ENCODE results near the gene CDH20. TPM values are rescaled to one million over a fixed set of nuclear protein-coding genes. Genes with fewer than 3 reads are reported as not detected.

Gene CDH20
- total RNA-seq (2022; extraction: Qiagen RNA extraction): not detected in 5 replicates

GRCh38 chr18:61333271-61333745, at the start of gene CDH20:
TSS of gene CDH20 (plus strand) at chr18:61333430.

Data from A549 treated with Hydrocortisone at 1 μM for 4 hours (cell line).